GM12892 (cell line): ENCODE data around the gene GOSR1.
"Not testable (repeated sequence)": the region's sequence is repeated elsewhere in the genome, so short reads cannot be mapped to it uniquely, and the experiment has no call there.

Source experiments
- POLR2A ChIP-seq: IDR thresholded peaks from 2 replicates; pipeline ENCODE4 v1.6.1; 2011; ENCODE audit warnings: low read depth, low read length, control low read depth
- TAF1 ChIP-seq: IDR thresholded peaks from 2 replicates; pipeline ENCODE4 v1.6.1; 2011; ENCODE audit warnings: low read depth, mild to moderate bottlenecking, control low read depth, low read length, borderline replicate concordance

GRCh38 chr17:30537667-30538066, 60.5 kb downstream of the GOSR1 start:
- TF ChIP-seq TAF1, POLR2A: not testable (repeated sequence)
